ENCODE measurements around the gene ZMYND10.

The ZMYND10 gene

DNA sequence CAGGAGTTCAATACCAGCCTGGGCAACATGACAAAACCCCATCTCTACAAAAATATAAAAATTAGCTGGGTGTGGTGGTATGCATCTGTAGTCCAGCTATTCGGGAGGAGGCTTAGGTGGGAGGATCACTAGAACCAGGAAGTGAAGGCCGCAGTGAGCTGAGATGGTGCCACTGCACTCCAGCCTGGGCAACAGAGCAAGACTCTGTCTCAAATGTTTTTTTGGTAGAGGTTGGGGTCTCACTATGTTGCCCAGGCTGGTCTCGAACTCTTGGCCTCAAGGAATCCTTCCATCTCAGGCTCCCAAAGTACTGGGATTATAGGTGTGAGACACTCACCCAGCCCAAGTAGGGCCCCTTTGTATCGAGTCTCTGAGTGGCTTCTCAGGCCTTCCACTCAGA, 51.4 kb downstream of the ZMYND10 start:
- Histone ChIP-seq H3K27me3 (ENCODE audit: control insufficient read depth in 1 of 2, insufficient read depth in 1 of 2, low read length in 2 of 2) (no peaks in the 10 kb centered on the region), H3K14ac (ENCODE audit: low read length in 2 of 2) (no peak overlapping the region), H3K79me1 (replicated peaks; ENCODE audit: low read length, poor library complexity, severe bottlenecking) (peaks cover 27% of the 10 kb centered on the region), H2AK5ac (ENCODE audit: low read length, severe bottlenecking) (no peak overlapping the region), H3K18ac (ENCODE audit: low read depth in 1 of 2, low read length in 2 of 2) (no peak overlapping the region), H3K36me3 (ENCODE audit: control insufficient read depth in 1 of 2, insufficient read depth in 2 of 2, low read depth in 1 of 2, low read length in 2 of 2) (peaks cover 20 to 28% of the 10 kb centered on the region in 2 experiments), H3K27ac (ENCODE audit: low read length, poor library complexity, severe bottlenecking) (no peak overlapping the region), H2BK15ac (ENCODE audit: low read depth, poor library complexity, severe bottlenecking) (no peak overlapping the region), H3K4ac (ENCODE audit: low read depth in 1 of 2, low read length in 2 of 2) (no peak overlapping the region), H2BK5ac (ENCODE audit: low read depth, low read length, poor library complexity, severe bottlenecking) (no peak overlapping the region), H4K8ac (ENCODE audit: low read length) (no peak overlapping the region), H3K4me3 (ENCODE audit: insufficient read depth in 1 of 2, low read depth in 1 of 2, low read length in 2 of 2) (no peak overlapping the region), H4K91ac (ENCODE audit: low read length) (no peak overlapping the region), H3K23ac (ENCODE audit: low read length in 2 of 2) (no peak overlapping the region), H3K9ac (ENCODE audit: low read length) (no peak overlapping the region), H2BK120ac (ENCODE audit: low read depth, low read length) (no peak overlapping the region), H3K9me3 (ENCODE audit: control insufficient read depth, low read length) (no peaks in the 10 kb centered on the region), H2BK12ac (ENCODE audit: low read length in 2 of 2) (no peak overlapping the region), H2AFZ (ENCODE audit: low read depth, low read length) (no peak overlapping the region), H3K4me2 (ENCODE audit: low read length, poor library complexity, severe bottlenecking) (no peak overlapping the region), H3K4me1 (ENCODE audit: control insufficient read depth, insufficient read depth, low read depth, low read length) (peaks cover 24% of the 10 kb centered on the region)
- WGBS: 85% methylated on average over 4 of the region's 4 CpGs
- DNase-seq: no peak

DNA sequence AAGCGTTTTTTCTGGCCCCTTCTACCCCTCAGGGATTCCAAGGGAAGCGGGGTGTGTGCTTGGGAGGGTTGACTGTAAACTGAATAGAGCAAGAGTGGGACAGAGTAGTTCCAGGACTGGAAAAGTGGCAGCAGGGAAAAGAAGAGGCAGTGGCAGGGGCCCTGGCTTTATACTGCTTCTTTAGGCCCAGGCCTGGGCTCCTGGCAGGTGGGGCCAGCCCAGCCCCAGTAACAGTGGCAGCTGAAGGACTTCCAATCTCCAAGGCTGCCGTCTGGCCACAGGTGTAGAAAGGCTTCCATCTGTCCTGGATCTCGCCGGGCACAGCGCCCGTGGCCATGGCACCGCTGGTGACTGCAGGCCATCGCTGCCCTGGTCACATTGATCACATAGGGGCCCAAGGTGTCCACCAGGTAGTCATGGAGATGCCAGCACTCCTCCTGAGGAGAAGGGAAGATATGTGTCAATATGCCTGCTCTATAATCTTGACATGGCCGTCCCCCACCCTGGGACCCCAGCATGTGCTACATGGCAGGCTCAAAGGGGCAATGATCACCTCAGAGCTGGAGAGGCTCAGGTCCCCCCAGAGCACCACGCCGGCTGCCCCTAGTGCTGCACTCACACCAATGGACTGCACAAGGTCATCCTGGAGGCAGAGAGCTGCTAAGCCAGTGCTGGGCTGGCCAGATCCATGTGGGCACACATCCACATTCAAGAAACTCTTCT, 52.3 kb downstream of the ZMYND10 start:
- WGBS: 90% methylated on average over 12 of the region's 12 CpGs
- Histone ChIP-seq H3K9ac (ENCODE audit: low read length) (peak overlapping the region; percentile 88), H3K4ac (ENCODE audit: low read depth in 1 of 2, low read length in 2 of 2) (no peak overlapping the region), H2BK15ac (ENCODE audit: low read depth, poor library complexity, severe bottlenecking) (no peak overlapping the region), H3K9me3 (ENCODE audit: control insufficient read depth, low read length) (no peaks in the 10 kb centered on the region), H3K27me3 (ENCODE audit: control insufficient read depth in 1 of 2, insufficient read depth in 1 of 2, low read length in 2 of 2) (no peaks in the 10 kb centered on the region), H3K4me3 (ENCODE audit: insufficient read depth in 1 of 2, low read depth in 1 of 2, low read length in 2 of 2) (peak overlapping the region in 1 of 2 experiments; percentile 97), H2BK120ac (ENCODE audit: low read depth, low read length) (no peak overlapping the region), H3K79me1 (replicated peaks; ENCODE audit: low read length, poor library complexity, severe bottlenecking) (peaks cover 30% of the 10 kb centered on the region), H3K23ac (ENCODE audit: low read length in 2 of 2) (no peak overlapping the region), H3K36me3 (ENCODE audit: control insufficient read depth in 1 of 2, insufficient read depth in 2 of 2, low read depth in 1 of 2, low read length in 2 of 2) (peaks cover 28 to 36% of the 10 kb centered on the region in 2 experiments), H4K8ac (ENCODE audit: low read length) (peak overlapping the region; percentile 25), H3K18ac (ENCODE audit: low read depth in 1 of 2, low read length in 2 of 2) (no peak overlapping the region), H2BK12ac (ENCODE audit: low read length in 2 of 2) (no peak overlapping the region), H3K14ac (ENCODE audit: low read length in 2 of 2) (no peak overlapping the region), H4K91ac (ENCODE audit: low read length) (no peak overlapping the region), H3K4me1 (ENCODE audit: control insufficient read depth, insufficient read depth, low read depth, low read length) (peaks cover 19% of the 10 kb centered on the region), H2AFZ (ENCODE audit: low read depth, low read length) (no peak overlapping the region), H3K4me2 (ENCODE audit: low read length, poor library complexity, severe bottlenecking) (no peak overlapping the region), H2AK5ac (ENCODE audit: low read length, severe bottlenecking) (no peak overlapping the region), H3K27ac (ENCODE audit: low read length, poor library complexity, severe bottlenecking) (no peak overlapping the region), H2BK5ac (ENCODE audit: low read depth, low read length, poor library complexity, severe bottlenecking) (no peak overlapping the region)
- DNase-seq: no peak

DNA sequence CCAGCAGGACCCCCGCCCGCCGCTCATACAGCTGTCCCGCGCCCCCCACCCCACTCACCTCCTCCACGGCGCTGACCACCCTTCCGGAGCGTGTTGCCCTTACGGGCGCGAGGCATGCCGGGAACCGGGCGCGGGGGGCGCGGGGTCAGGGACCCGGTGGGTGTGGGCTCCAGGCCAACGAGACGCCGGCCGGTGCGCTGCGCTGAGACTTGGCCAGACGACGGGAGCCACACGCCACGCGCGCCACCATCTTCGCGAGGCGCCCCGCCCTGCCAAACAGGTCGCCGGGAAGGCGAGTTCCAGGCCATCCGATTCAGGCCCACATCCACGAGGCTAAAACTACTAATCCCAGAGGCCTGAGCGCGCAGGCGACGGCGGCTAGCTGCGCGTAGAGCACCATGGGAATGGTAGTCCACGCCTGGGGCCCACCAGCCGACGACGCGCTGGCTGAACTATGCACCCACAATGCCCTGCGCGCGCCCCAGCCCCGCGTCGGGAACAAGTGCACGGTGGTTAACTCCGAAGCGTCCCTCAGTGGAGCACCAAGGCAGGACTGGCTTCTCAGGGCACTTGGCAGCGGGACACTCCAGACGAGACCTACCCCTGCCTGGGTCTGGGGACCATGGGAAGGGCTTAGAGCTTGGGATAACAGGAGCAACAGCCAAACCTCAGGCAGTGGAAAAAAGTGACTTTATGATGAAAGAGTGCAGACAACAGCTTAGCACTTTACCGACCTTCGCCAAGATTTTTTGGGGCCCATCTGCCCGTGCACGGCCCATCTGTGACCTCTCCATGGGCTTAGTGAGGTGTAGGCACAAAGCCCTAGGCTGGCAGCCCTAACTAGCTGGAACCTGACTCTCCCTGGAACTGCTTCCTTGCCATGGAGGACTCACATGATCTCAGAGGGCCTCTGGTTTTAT, 53.1 kb downstream of the ZMYND10 start, which contains the start of gene IFRD2:
TSS of gene IFRD2 (minus strand) at position 271 of the 920 bp plus-strand sequence. CDS start at position 116, 155 bp downstream.
- H3K4me1 ChIP-seq (ENCODE audit: control insufficient read depth, insufficient read depth, low read depth, low read length): peaks cover 17% of the 10 kb centered on the region
- H2BK5ac ChIP-seq (ENCODE audit: low read depth, low read length, poor library complexity, severe bottlenecking): no peak within 1 kb of the TSS
- no peaks in the 10 kb centered on the region for H3K27me3 ChIP-seq (ENCODE audit: control insufficient read depth in 1 of 2, insufficient read depth in 1 of 2, low read length in 2 of 2)
- WGBS: 3% methylated on average over 67 of the region's 67 CpGs
- DNase-seq: peak; percentile 98
- peaks cover 28% of the 10 kb centered on the region for H3K79me1 ChIP-seq (replicated peaks; ENCODE audit: low read length, poor library complexity, severe bottlenecking)
- H3K18ac ChIP-seq (ENCODE audit: low read depth in 1 of 2, low read length in 2 of 2): peak within 1 kb of the TSS; percentile 73
- H2AK5ac ChIP-seq (ENCODE audit: low read length, severe bottlenecking): no peak within 1 kb of the TSS
- no peaks in the 10 kb centered on the region for H3K9me3 ChIP-seq (ENCODE audit: control insufficient read depth, low read length)
- peak within 1 kb of the TSS; percentile 88 for H4K8ac ChIP-seq (ENCODE audit: low read length)
- no peak within 1 kb of the TSS for H3K27ac ChIP-seq (ENCODE audit: low read length, poor library complexity, severe bottlenecking)
- H3K14ac ChIP-seq (ENCODE audit: low read length in 2 of 2): no peak within 1 kb of the TSS
- H3K9ac ChIP-seq (ENCODE audit: low read length): peak within 1 kb of the TSS; percentile 95
- peak within 1 kb of the TSS; percentile 93 to 97 for H3K4me3 ChIP-seq (ENCODE audit: insufficient read depth in 1 of 2, low read depth in 1 of 2, low read length in 2 of 2)
- peak within 1 kb of the TSS; percentile 21 for H2BK120ac ChIP-seq (ENCODE audit: low read depth, low read length)
- no peak within 1 kb of the TSS for H3K23ac ChIP-seq (ENCODE audit: low read length in 2 of 2)
- peak within 1 kb of the TSS; percentile 55 for H4K91ac ChIP-seq (ENCODE audit: low read length)
- H2AFZ ChIP-seq (ENCODE audit: low read depth, low read length): peak within 1 kb of the TSS; percentile 43
- H3K36me3 ChIP-seq (ENCODE audit: control insufficient read depth in 1 of 2, insufficient read depth in 2 of 2, low read depth in 1 of 2, low read length in 2 of 2): peaks cover 37 to 41% of the 10 kb centered on the region in 2 experiments
- peak within 1 kb of the TSS in 1 of 2 experiments; percentile 6 for H3K4ac ChIP-seq (ENCODE audit: low read depth in 1 of 2, low read length in 2 of 2)
- peak within 1 kb of the TSS; percentile 84 for H3K4me2 ChIP-seq (ENCODE audit: low read length, poor library complexity, severe bottlenecking)
- peak within 1 kb of the TSS; percentile 9 for H2BK15ac ChIP-seq (ENCODE audit: low read depth, poor library complexity, severe bottlenecking)
- H2BK12ac ChIP-seq (ENCODE audit: low read length in 2 of 2): no peak within 1 kb of the TSS

All from mesenchymal stem cell (in vitro differentiated cells and primary cell).